Measurements from ENCODE around the gene CDK1. TPM values are rescaled to one million over a fixed set of nuclear protein-coding genes. Genes with fewer than 3 reads are reported as not detected.

CDK1 gene
- total and polyA plus RNA-seq, 2 of the 8 experiments (the other 6 are each of a cell fraction or from before 2014, with no cell fraction given), result 29.4 to 111 TPM

- no peak overlapping the region for H3K4me2 ChIP-seq (ENCODE audit: insufficient read depth in 1 of 2, low read depth in 2 of 2, low read length in 2 of 2)
Measured at GRCh38 chr10:60806921-60807320, 28.6 kb downstream of the CDK1 start.

More at GRCh38 chr10:60806921-60807320, 28.6 kb downstream of the CDK1 start:
- H4K5ac ChIP-seq (ENCODE audit: insufficient read length, low read depth, low read length), result no peak overlapping the region
- H3K18ac ChIP-seq (ENCODE audit: extremely low read depth, low read length), result no peak overlapping the region
- ChIA-PET CTCF (ENCODE audit: partially characterized antibody) (interaction anchor here (3.6 kb wide), 1 partner anchor 12 kb away, joined by 14 read pairs; no protein-coding TSS in a partner anchor), POLR2A (ENCODE audit: partially characterized antibody) (no interaction called here)
- DNase-seq (ENCODE audit: low read depth in 1 of 2, low spot score in 2 of 2) (no peak), FAIRE-seq (no peak)
- no peak overlapping the region for H3K4ac ChIP-seq (replicated peaks; ENCODE audit: insufficient read length, low read depth, low read length)
- H3K23ac ChIP-seq (ENCODE audit: insufficient read length), result no peak overlapping the region
- no peaks in the 10 kb centered on the region for H4K20me1 ChIP-seq (replicated peaks in 1 of 2; ENCODE audit: control insufficient read depth in 1 of 2, insufficient read depth in 2 of 2, low read length in 2 of 2)
- no peaks in the 10 kb centered on the region for H3K9me3 ChIP-seq (ENCODE audit: insufficient read depth in 2 of 2, low read depth in 1 of 2, low read length in 1 of 2)
- H2BK12ac ChIP-seq (ENCODE audit: low read depth, low read length), result no peak overlapping the region
- no peaks in the 10 kb centered on the region for H3K79me1 ChIP-seq (ENCODE audit: low read depth, low read length)
- H3K14ac ChIP-seq (ENCODE audit: insufficient read length), result no peak overlapping the region
- no peaks in the 10 kb centered on the region for H3K36me3 ChIP-seq (ENCODE audit: control insufficient read depth in 2 of 4, insufficient read depth in 4 of 4, low read length in 3 of 4)
- H3K56ac ChIP-seq (replicated peaks; ENCODE audit: insufficient read length, low read depth, low read length), result no peak overlapping the region
- no peak overlapping the region for H2AFZ ChIP-seq (ENCODE audit: low read length)
- no peak overlapping the region for H3K27ac ChIP-seq (ENCODE audit: low read depth, low read length)
- no peaks in the 10 kb centered on the region for H3K27me3 ChIP-seq (replicated peaks in 1 of 4; ENCODE audit: control insufficient read depth in 3 of 4, extremely low read depth in 1 of 4, insufficient read depth in 3 of 4, low read length in 3 of 4)
- H2BK20ac ChIP-seq (ENCODE audit: low read length), result no peak overlapping the region
- no peaks in the 10 kb centered on the region for H3K23me2 ChIP-seq (ENCODE audit: low read depth, low read length)
- no peaks in the 10 kb centered on the region for H3K79me2 ChIP-seq (ENCODE audit: control insufficient read depth in 1 of 2, insufficient read depth in 2 of 2, low read length in 2 of 2)
- H2BK5ac ChIP-seq (ENCODE audit: low read depth, low read length), result no peak overlapping the region
- no peak overlapping the region for H4K8ac ChIP-seq (ENCODE audit: extremely low read depth, insufficient read depth, low read length)
- no peak overlapping the region for H2BK120ac ChIP-seq (replicated peaks; ENCODE audit: low read depth, low read length)
- H2AK5ac ChIP-seq (ENCODE audit: low read depth, low read length), result no peak overlapping the region
- H3K9ac ChIP-seq (replicated peaks in 1 of 4; ENCODE audit: extremely low read depth in 1 of 4, low read depth in 3 of 4, low read length in 3 of 4), result no peak overlapping the region
- no peaks in the 10 kb centered on the region for H3K4me1 ChIP-seq (replicated peaks in 1 of 4; ENCODE audit: control insufficient read depth in 3 of 4, insufficient read depth in 4 of 4, low read length in 3 of 4)
- no peak overlapping the region for H3K4me3 ChIP-seq (ENCODE audit: extremely low read depth in 1 of 4, insufficient read depth in 2 of 4, low read depth in 3 of 4, low read length in 4 of 4)
- TF ChIP-seq TAF1 (IDR thresholded peaks at IDR 0.05; ENCODE audit: low read depth, low read length) (no peak), NRF1 (IDR thresholded peaks at IDR 0.05; ENCODE audit: low read depth, low read length) (no peak), SIN3A (conservative IDR thresholded peaks at IDR 0.05 in 1 of 2, IDR thresholded peaks at IDR 0.05 in 1 of 2; ENCODE audit: low read depth in 1 of 2, low read length in 2 of 2) (no peak), EZH2 (IDR thresholded peaks at IDR 0.05; ENCODE audit: low read depth, low read length, severe bottlenecking) (no peak)
- no peak overlapping the region for H2BK15ac ChIP-seq (ENCODE audit: low read length)
- no peak overlapping the region for H4K91ac ChIP-seq (replicated peaks; ENCODE audit: insufficient read length, low read length)
- WGBS, 2 experiments (ENCODE audit: extremely low coverage in 1 of 2, insufficient coverage in 1 of 2, insufficient read length in 1 of 2, insufficient replicate concordance in 2 of 2, low coverage in 1 of 2, low lambda C conversion rate in 2 of 2, missing lambda C conversion rate in 1 of 2), result 79% methylated on average over 4 of the region's 4 CpGs; no CpG with 5 or more reads in 1 of the 2 experiments

All from H1 (cell line).